SK-N-SH treated with all-trans-retinoic acid at 6 μM for 48 hours (cell line): ENCODE measurements around the gene ATF2.

ENCODE experiments used
- ATAC-seq: fragments of 200-7000 bp; cut with Tn5 transposase; 3 replicates; pipeline ENCODE4 v1.9.1; 2020; ENCODE audit warnings: mild to moderate bottlenecking, moderate library complexity
- ARNTL ChIP-seq: fragments of 450-650 bp; formaldehyde crosslinking; IDR thresholded peaks from 2 replicates; pipeline ENCODE4 v1.5.0; 2020; ENCODE audit warnings: low read depth, mild to moderate bottlenecking, moderate library complexity, borderline replicate concordance
- BACH2 ChIP-seq: fragments of 250-450 bp; sonication (Bioruptor Pico); IDR thresholded peaks from 2 replicates; pipeline ENCODE4 v1.9.0; 2021; ENCODE audit warnings: mild to moderate bottlenecking, borderline replicate concordance
- CREB5 ChIP-seq: fragments of 250-450 bp; sonication (Bioruptor Pico); IDR thresholded peaks from 2 replicates; pipeline ENCODE4 v1.5.1; 2020; ENCODE audit warnings: low read depth, mild to moderate bottlenecking, moderate library complexity
- CSDC2 ChIP-seq: fragments of 250-450 bp; sonication (Bioruptor Pico); IDR thresholded peaks from 2 replicates; pipeline ENCODE4 v1.5.0; 2020; ENCODE audit warnings: mild to moderate bottlenecking, moderate library complexity
- ESRRG ChIP-seq: fragments of 250-450 bp; sonication (Bioruptor Pico); IDR thresholded peaks from 2 replicates; pipeline ENCODE4 v1.6.1; 2021; ENCODE audit warnings: mild to moderate bottlenecking
- ISL1 ChIP-seq: fragments of 250-450 bp; sonication (Bioruptor Pico); IDR thresholded peaks from 2 replicates; pipeline ENCODE4 v2.1.2; 2022; ENCODE audit warnings: mild to moderate bottlenecking, moderate library complexity
- OSR1 ChIP-seq: fragments of 250-450 bp; sonication (Bioruptor Pico); IDR thresholded peaks from 2 replicates; pipeline ENCODE4 v1.8.0; 2022; ENCODE audit warnings: moderate library complexity, mild to moderate bottlenecking, inconsistent platforms
- POU6F1 ChIP-seq: fragments of 250-450 bp; sonication (Bioruptor Pico); IDR thresholded peaks from 2 replicates; pipeline ENCODE4 v1.8.0; 2021; ENCODE audit warnings: low read depth, mild to moderate bottlenecking, moderate library complexity, borderline replicate concordance
- SNAI2 ChIP-seq: fragments of 250-450 bp; sonication (Bioruptor Pico); IDR thresholded peaks from 2 replicates; pipeline ENCODE4 v1.5.0; 2020; ENCODE audit warnings: mild to moderate bottlenecking, moderate library complexity
- TCF4 ChIP-seq: fragments of 250-450 bp; sonication (Bioruptor Pico); IDR thresholded peaks from 2 replicates; pipeline ENCODE4 v1.8.0; 2021; ENCODE audit warnings: mild to moderate bottlenecking, moderate library complexity, borderline replicate concordance
- TOX ChIP-seq: fragments of 250-450 bp; sonication (Bioruptor Pico); IDR thresholded peaks from 2 replicates; pipeline ENCODE4 v1.8.0; 2021; ENCODE audit warnings: mild to moderate bottlenecking, moderate library complexity, borderline replicate concordance
- ZFP3 ChIP-seq: fragments of 250-450 bp; sonication (Bioruptor Pico); IDR thresholded peaks from 2 replicates; pipeline ENCODE4 v1.5.0; 2020; ENCODE audit warnings: mild to moderate bottlenecking, moderate library complexity
- ZNF565 ChIP-seq: fragments of 450-650 bp; formaldehyde crosslinking; conservative IDR thresholded peaks from 2 replicates; pipeline ENCODE4 v1.5.0; 2020; ENCODE audit warnings: low read depth, mild to moderate bottlenecking, moderate library complexity
- ZNF70 ChIP-seq: fragments of 450-650 bp; formaldehyde crosslinking; IDR thresholded peaks from 2 replicates; pipeline ENCODE4 v1.5.0; 2020; ENCODE audit warnings: mild to moderate bottlenecking, moderate library complexity
- ZNF8 ChIP-seq: fragments of 450-650 bp; formaldehyde crosslinking; IDR thresholded peaks from 2 replicates; pipeline ENCODE4 v1.5.0; 2020; ENCODE audit warnings: mild to moderate bottlenecking, moderate library complexity
- TF ChIP-seq, protein P1 (sequence below): fragments of 250-450 bp; sonication (Bioruptor Pico); IDR thresholded peaks from 2 replicates; pipeline ENCODE4 v1.5.0; 2020; ENCODE audit warnings: mild to moderate bottlenecking, moderate library complexity
- TF ChIP-seq, protein P2 (sequence below): fragments of 250-450 bp; sonication (Bioruptor Pico); IDR thresholded peaks from 2 replicates; pipeline ENCODE4 v1.8.0; 2020; ENCODE audit warnings: mild to moderate bottlenecking, moderate library complexity, borderline replicate concordance

Gene ATF2, protein sequence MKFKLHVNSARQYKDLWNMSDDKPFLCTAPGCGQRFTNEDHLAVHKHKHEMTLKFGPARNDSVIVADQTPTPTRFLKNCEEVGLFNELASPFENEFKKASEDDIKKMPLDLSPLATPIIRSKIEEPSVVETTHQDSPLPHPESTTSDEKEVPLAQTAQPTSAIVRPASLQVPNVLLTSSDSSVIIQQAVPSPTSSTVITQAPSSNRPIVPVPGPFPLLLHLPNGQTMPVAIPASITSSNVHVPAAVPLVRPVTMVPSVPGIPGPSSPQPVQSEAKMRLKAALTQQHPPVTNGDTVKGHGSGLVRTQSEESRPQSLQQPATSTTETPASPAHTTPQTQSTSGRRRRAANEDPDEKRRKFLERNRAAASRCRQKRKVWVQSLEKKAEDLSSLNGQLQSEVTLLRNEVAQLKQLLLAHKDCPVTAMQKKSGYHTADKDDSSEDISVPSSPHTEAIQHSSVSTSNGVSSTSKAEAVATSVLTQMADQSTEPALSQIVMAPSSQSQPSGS

DNA sequence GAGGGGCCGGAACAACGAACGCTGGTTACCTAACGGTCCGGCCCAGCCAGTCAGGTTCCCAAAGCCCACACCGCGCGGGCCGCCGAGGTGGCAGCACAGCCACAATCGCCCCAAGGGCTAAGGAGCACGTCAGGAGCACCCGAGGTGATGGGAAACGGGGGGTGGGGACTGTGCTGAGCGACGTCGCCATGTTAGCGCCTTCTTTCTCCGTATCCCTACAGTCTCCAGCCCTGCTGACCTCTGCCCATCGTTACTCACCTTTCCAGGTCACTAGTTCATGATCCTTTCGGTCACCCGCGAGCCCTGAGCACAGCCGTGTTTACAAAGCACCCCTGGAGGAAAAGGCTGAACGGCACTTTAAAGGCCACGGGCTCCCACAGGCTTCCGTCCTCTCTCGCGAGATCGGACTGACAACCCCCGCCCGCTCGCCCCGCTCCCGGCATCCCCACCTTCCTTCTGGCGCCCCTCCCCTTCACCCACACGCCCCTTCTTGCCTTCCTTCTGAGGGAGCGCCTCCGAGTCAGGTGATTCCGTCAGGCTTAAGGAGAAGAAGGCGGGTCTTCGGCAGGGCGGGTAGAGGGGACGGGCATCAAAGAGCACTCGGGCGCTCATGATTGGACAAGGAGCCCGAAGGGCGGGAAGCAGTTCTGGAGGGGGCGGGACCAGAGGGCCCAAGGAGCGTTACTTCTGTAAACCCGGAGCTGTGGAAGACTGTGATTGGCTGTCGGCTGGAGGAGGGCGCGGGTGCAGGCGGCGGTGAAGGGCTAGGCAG lies at the start of gene ATF2:
Gene ATF2 (minus strand): TSS at position 412 of the 772 bp plus-strand sequence. CDS start 31,760 bp downstream, outside the sequence.
- ATAC-seq, result peak; percentile 97

GRCh38 chr2:175207741-175208438 lies 39.9 kb upstream of the ATF2 start:
- TF ChIP-seq, protein P1, sequence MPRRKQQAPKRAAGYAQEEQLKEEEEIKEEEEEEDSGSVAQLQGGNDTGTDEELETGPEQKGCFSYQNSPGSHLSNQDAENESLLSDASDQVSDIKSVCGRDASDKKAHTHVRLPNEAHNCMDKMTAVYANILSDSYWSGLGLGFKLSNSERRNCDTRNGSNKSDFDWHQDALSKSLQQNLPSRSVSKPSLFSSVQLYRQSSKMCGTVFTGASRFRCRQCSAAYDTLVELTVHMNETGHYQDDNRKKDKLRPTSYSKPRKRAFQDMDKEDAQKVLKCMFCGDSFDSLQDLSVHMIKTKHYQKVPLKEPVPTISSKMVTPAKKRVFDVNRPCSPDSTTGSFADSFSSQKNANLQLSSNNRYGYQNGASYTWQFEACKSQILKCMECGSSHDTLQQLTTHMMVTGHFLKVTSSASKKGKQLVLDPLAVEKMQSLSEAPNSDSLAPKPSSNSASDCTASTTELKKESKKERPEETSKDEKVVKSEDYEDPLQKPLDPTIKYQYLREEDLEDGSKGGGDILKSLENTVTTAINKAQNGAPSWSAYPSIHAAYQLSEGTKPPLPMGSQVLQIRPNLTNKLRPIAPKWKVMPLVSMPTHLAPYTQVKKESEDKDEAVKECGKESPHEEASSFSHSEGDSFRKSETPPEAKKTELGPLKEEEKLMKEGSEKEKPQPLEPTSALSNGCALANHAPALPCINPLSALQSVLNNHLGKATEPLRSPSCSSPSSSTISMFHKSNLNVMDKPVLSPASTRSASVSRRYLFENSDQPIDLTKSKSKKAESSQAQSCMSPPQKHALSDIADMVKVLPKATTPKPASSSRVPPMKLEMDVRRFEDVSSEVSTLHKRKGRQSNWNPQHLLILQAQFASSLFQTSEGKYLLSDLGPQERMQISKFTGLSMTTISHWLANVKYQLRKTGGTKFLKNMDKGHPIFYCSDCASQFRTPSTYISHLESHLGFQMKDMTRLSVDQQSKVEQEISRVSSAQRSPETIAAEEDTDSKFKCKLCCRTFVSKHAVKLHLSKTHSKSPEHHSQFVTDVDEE (CRISPR knock-in tag), result no peak
- TF ChIP-seq SNAI2 (CRISPR knock-in tag) (no peak), TOX (CRISPR knock-in tag) (no peak), ISL1 (CRISPR knock-in tag) (no peak), ZNF565 (CRISPR knock-in tag) (no peak), ZNF8 (CRISPR knock-in tag) (no peak), TCF4 (CRISPR knock-in tag) (no peak), ARNTL (no peak), CREB5 (CRISPR knock-in tag) (no peak), BACH2 (CRISPR knock-in tag) (no peak), ZFP3 (CRISPR knock-in tag) (no peak), ZNF70 (CRISPR knock-in tag) (no peak), CSDC2 (CRISPR knock-in tag) (no peak)
- no peak for ATAC-seq

More for the DNA sequence above, at the start of gene ATF2:
- TF ChIP-seq POU6F1 (CRISPR knock-in tag), result 0 out of 2 replicates have a peak, but pooled peaks have one; percentile 19
- no peak for TF ChIP-seq CREB5 (CRISPR knock-in tag)
- TF ChIP-seq, protein P2, sequence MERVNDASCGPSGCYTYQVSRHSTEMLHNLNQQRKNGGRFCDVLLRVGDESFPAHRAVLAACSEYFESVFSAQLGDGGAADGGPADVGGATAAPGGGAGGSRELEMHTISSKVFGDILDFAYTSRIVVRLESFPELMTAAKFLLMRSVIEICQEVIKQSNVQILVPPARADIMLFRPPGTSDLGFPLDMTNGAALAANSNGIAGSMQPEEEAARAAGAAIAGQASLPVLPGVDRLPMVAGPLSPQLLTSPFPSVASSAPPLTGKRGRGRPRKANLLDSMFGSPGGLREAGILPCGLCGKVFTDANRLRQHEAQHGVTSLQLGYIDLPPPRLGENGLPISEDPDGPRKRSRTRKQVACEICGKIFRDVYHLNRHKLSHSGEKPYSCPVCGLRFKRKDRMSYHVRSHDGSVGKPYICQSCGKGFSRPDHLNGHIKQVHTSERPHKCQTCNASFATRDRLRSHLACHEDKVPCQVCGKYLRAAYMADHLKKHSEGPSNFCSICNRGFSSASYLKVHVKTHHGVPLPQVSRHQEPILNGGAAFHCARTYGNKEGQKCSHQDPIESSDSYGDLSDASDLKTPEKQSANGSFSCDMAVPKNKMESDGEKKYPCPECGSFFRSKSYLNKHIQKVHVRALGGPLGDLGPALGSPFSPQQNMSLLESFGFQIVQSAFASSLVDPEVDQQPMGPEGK (CRISPR knock-in tag), result 0 out of 2 replicates have a peak, but pooled peaks have one; percentile 40
- no peak for TF ChIP-seq ZFP3 (CRISPR knock-in tag)

DNA sequence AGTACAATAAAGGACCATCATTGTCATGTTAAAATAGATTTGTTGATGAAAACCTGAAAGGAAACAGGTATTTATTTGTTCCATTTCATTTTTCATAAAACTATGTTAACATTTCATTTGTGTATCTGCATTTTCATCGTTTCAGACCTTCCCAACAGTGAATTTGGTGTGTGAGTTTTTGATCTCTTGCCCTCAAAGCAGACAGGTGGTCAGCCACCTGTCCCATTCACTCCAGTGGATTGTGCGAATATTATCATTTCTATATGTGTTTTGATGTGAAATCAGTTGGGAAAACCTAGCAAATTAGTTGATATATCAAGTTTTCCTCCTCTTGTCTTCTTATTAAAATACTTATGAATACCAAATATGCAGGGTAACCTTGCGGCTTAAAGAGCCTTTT lies 38.9 kb upstream of the ATF2 start:
- ATAC-seq, result no peak
- TF ChIP-seq TCF4 (CRISPR knock-in tag) (no peak), ESRRG (CRISPR knock-in tag) (no peak), ZFP3 (CRISPR knock-in tag) (no peak), OSR1 (no peak)
- TF ChIP-seq, protein P1 (CRISPR knock-in tag), result no peak
